SK-N-SH (cell line): ENCODE measurements around the gene ANKFN1. TPM values are rescaled to one million over a fixed set of nuclear protein-coding genes. Genes with fewer than 3 reads are reported as not detected.

ENCODE experiments used
- CTCF ChIA-PET: fragments of 300-600, 350-600 bp; formaldehyde crosslinking; extraction: SDS; loops from one replicate; lab custom pipeline; 2021; lab: Yijun Ruan, JAX
- POLR2A ChIA-PET: fragments of 350-600 bp; sonication (Branson Sonifier 250); formaldehyde crosslinking; extraction: SDS; loops from one replicate; lab custom pipeline; 2020; ENCODE audit warnings: antibody characterized with exemption, inconsistent platforms; lab: Yijun Ruan, JAX
- DNase-seq: peaks from one replicate; pipeline ENCODE4 v3.0.0; 2012
- H2AFZ ChIP-seq: fragments of 200-600 bp; sonication (generic); 2 replicates; pipeline ENCODE4 v1.8.1; 2016; ENCODE audit warnings: antibody characterized with exemption, mild to moderate bottlenecking, low read depth
- H3F3A ChIP-seq: fragments of 200-600 bp; sonication (generic); replicated peaks from 2 replicates; pipeline ENCODE3; 2016; ENCODE audit warnings: antibody characterized with exemption, mild to moderate bottlenecking; ENCODE audit not compliant: insufficient read depth
- H3K27ac ChIP-seq, 2 experiments: fragments of 200-500 bp in 1 of 2; fragments of 200-600 bp in 1 of 2; sonication (Bioruptor generic) in 1 of 2; sonication (generic), shearing (Covaris generic) in 1 of 2; 2 replicates each; pipeline versions ENCODE4 v1.5.1 to v1.6.1; 2014 to 2016; ENCODE audit warnings: low read depth in 2 of 2, inconsistent platforms in 1 of 2, low read length in 1 of 2, mild to moderate bottlenecking in 1 of 2, mixed read lengths in 1 of 2
- H3K27me3 ChIP-seq: fragments of 200-600 bp; sonication (generic), shearing (Covaris generic); 2 replicates; pipeline ENCODE4 v1.6.1; 2016; ENCODE audit warnings: mixed run types; ENCODE audit not compliant: insufficient read depth
- H3K36me3 ChIP-seq, 2 experiments: fragments of 200-500 bp in 1 of 2; fragments of 200-600 bp in 1 of 2; sonication (Bioruptor generic) in 1 of 2; sonication (generic) in 1 of 2; replicated peaks in 1 of 2; 2 replicates each; pipeline versions ENCODE3 to v1.5.1; 2014 to 2016; ENCODE audit warnings: low read length in 1 of 2, mild to moderate bottlenecking in 1 of 2; ENCODE audit not compliant: insufficient read depth in 2 of 2, control insufficient read depth in 1 of 2
- H3K4me1 ChIP-seq, 2 experiments: fragments of 200-500 bp in 1 of 2; fragments of 200-600 bp in 1 of 2; sonication (Bioruptor generic) in 1 of 2; sonication (generic), shearing (Covaris generic) in 1 of 2; 2 replicates each; pipeline versions ENCODE4 v1.5.1 to v1.6.1; 2014 to 2016; ENCODE audit warnings: low read depth in 1 of 2, low read length in 1 of 2, mixed run types in 1 of 2; ENCODE audit not compliant: insufficient read depth in 2 of 2, control insufficient read depth in 1 of 2
- H3K4me2 ChIP-seq: fragments of 200-600 bp; sonication (generic), shearing (Covaris generic); 2 replicates; pipeline ENCODE4 v1.6.1; 2017; ENCODE audit warnings: mixed run types
- H3K4me3 ChIP-seq, 2 experiments: fragments of 200-500 bp in 1 of 2; fragments of 200-600 bp in 1 of 2; sonication (Bioruptor generic) in 1 of 2; sonication (generic), shearing (Covaris generic) in 1 of 2; 2 replicates each; pipeline versions ENCODE4 v1.5.1 to v1.8.1; 2014 to 2016; ENCODE audit warnings: low read depth in 2 of 2, inconsistent platforms in 1 of 2, low read length in 1 of 2, mild to moderate bottlenecking in 1 of 2, mixed read lengths in 1 of 2, moderate library complexity in 1 of 2
- H3K79me2 ChIP-seq: fragments of 200-600 bp; sonication (generic); 2 replicates; pipeline ENCODE4 v1.8.1; 2017; ENCODE audit warnings: mild to moderate bottlenecking; ENCODE audit not compliant: insufficient read depth
- H3K9ac ChIP-seq: fragments of 200-600 bp; sonication (generic); 2 replicates; pipeline ENCODE4 v1.6.1; 2017; ENCODE audit warnings: mixed run types
- H3K9me2 ChIP-seq: fragments of 200-600 bp; sonication (generic); 2 replicates; pipeline ENCODE4 v1.6.1; 2017; ENCODE audit warnings: mixed run types
- H3K9me3 ChIP-seq: fragments of 200-600 bp; sonication (generic); 2 replicates; pipeline ENCODE4 v1.6.1; 2017; ENCODE audit warnings: mixed run types, mild to moderate bottlenecking, moderate library complexity
- H4K20me1 ChIP-seq: fragments of 200-600 bp; sonication (generic); 2 replicates; pipeline ENCODE4 v1.6.1; 2017; ENCODE audit warnings: mild to moderate bottlenecking, mixed run types; ENCODE audit not compliant: insufficient read depth
- CHD2 ChIP-seq: fragments of 150-350 bp; IDR thresholded peaks from 2 replicates; pipeline ENCODE4 v1.6.1; 2018; ENCODE audit warnings: low read length; ENCODE audit not compliant: partially characterized antibody
- EZH2phosphoT487 ChIP-seq: fragments of 200-600 bp; sonication (generic); IDR thresholded peaks from 2 replicates; pipeline ENCODE4 v1.6.1; 2017; ENCODE audit warnings: low read depth, mixed run types, mild to moderate bottlenecking, antibody characterized with exemption, moderate library complexity, borderline replicate concordance
- FOSL2 ChIP-seq: IDR thresholded peaks from 2 replicates; pipeline ENCODE4 v1.4.0; 2012; ENCODE audit warnings: low read depth, mild to moderate bottlenecking, moderate library complexity, borderline replicate concordance
- FOXJ3 ChIP-seq: sonication (generic); formaldehyde crosslinking; IDR thresholded peaks from 2 replicates; pipeline ENCODE4 v1.5.1; 2020; ENCODE audit warnings: mild to moderate bottlenecking, missing genetic modification reagents
- FOXM1 ChIP-seq: IDR thresholded peaks from 2 replicates; pipeline ENCODE4 v1.4.0; 2012; ENCODE audit warnings: low read depth, mild to moderate bottlenecking
- GABPA ChIP-seq: IDR thresholded peaks from 2 replicates; pipeline ENCODE4 v1.4.0; 2012; ENCODE audit warnings: low read depth, mild to moderate bottlenecking
- IRF3 ChIP-seq: fragments of 150-350 bp; IDR thresholded peaks from 2 replicates; pipeline ENCODE4 v1.6.1; 2016; ENCODE audit warnings: mild to moderate bottlenecking, low read depth, low read length
- JUND ChIP-seq: IDR thresholded peaks from 2 replicates; pipeline ENCODE4 v1.4.0; 2012
- MAX ChIP-seq: IDR thresholded peaks from 2 replicates; pipeline ENCODE4 v1.4.0; 2012; ENCODE audit warnings: low read depth
- MEF2A ChIP-seq: IDR thresholded peaks from 2 replicates; pipeline ENCODE4 v1.4.0; 2012; ENCODE audit warnings: low read depth, borderline replicate concordance
- NRF1 ChIP-seq: IDR thresholded peaks from 2 replicates; pipeline ENCODE4 v1.6.1; 2012; ENCODE audit warnings: low read depth, mild to moderate bottlenecking, low read length
- RXRA ChIP-seq: IDR thresholded peaks from 2 replicates; pipeline ENCODE4 v1.4.0; 2012; ENCODE audit warnings: low read depth, mild to moderate bottlenecking, borderline replicate concordance
- TAF1 ChIP-seq: IDR thresholded peaks from 2 replicates; pipeline ENCODE4 v1.6.1; 2012; ENCODE audit warnings: low read depth, mild to moderate bottlenecking, low read length, moderate library complexity, borderline replicate concordance
- USF1 ChIP-seq: IDR thresholded peaks from 2 replicates; pipeline ENCODE4 v1.4.0; 2012; ENCODE audit warnings: low read depth, borderline replicate concordance
- USF2 ChIP-seq: fragments of 150-350 bp; IDR thresholded peaks from 2 replicates; pipeline ENCODE4 v1.6.1; 2017; ENCODE audit warnings: antibody characterized with exemption, low read length, low read depth, borderline replicate concordance
- YY1 ChIP-seq: IDR thresholded peaks from 2 replicates; pipeline ENCODE4 v1.4.0; 2012; ENCODE audit warnings: low read depth, mild to moderate bottlenecking
- ZBTB33 ChIP-seq: IDR thresholded peaks from 2 replicates; pipeline ENCODE4 v1.4.0; 2012; ENCODE audit warnings: low read depth, borderline replicate concordance
- WGBS: methylation state at CpG from one replicate; pipeline ENCODE4 v1.1.6; 2017; ENCODE audit warnings: low lambda C conversion rate; 5-methylcytosine and 5-hydroxymethylcytosine counted together
- polyA plus RNA-seq, 3 experiments: library from polyadenylated mRNA; depleted of rRNA; stranded (reverse); fragments of >200 nt; gene quantifications; 2 replicates each; pipeline ENCODE4 v1.2.3, GENCODE V29; 2012
- TF ChIP-seq, protein P1 (sequence below): fragments of 200-600 bp; sonication (generic); IDR thresholded peaks from 2 replicates; pipeline ENCODE4 v1.6.1; 2017; ENCODE audit warnings: antibody characterized with exemption, mild to moderate bottlenecking, moderate library complexity
- TF ChIP-seq, protein P2 (sequence below): IDR thresholded peaks from 2 replicates; pipeline ENCODE4; 2012

Gene ANKFN1
- polyA plus RNA-seq, 1 of the 3 experiments (the other 2 are of a cell fraction), result 0.07 TPM

GRCh38 chr17:56314984-56315602 is 161.8 kb downstream of the ANKFN1 start:
- no peaks in the 10 kb centered on the region for H3F3A ChIP-seq
- no peaks in the 10 kb centered on the region for H3K9me2 ChIP-seq
- H3K79me2 ChIP-seq, result no peaks in the 10 kb centered on the region
- H3K27ac ChIP-seq, result no peak overlapping the region
- CTCF ChIA-PET, result no interaction called here
- H3K4me1 ChIP-seq, result no peaks in the 10 kb centered on the region
- 19% methylated on average over 4 of the region's 4 CpGs for WGBS
- H3K9me3 ChIP-seq, result no peaks in the 10 kb centered on the region
- TF ChIP-seq CHD2 (no peak), FOXJ3 (no peak), RXRA (no peak), GABPA (no peak), FOSL2 (no peak), MEF2A (no peak), FOXM1 (no peak), IRF3 (no peak), JUND (no peak), ZBTB33 (no peak)
- TF ChIP-seq, protein P1, sequence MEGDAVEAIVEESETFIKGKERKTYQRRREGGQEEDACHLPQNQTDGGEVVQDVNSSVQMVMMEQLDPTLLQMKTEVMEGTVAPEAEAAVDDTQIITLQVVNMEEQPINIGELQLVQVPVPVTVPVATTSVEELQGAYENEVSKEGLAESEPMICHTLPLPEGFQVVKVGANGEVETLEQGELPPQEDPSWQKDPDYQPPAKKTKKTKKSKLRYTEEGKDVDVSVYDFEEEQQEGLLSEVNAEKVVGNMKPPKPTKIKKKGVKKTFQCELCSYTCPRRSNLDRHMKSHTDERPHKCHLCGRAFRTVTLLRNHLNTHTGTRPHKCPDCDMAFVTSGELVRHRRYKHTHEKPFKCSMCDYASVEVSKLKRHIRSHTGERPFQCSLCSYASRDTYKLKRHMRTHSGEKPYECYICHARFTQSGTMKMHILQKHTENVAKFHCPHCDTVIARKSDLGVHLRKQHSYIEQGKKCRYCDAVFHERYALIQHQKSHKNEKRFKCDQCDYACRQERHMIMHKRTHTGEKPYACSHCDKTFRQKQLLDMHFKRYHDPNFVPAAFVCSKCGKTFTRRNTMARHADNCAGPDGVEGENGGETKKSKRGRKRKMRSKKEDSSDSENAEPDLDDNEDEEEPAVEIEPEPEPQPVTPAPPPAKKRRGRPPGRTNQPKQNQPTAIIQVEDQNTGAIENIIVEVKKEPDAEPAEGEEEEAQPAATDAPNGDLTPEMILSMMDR, result no peak
- TF ChIP-seq, all 33 proteins: peak for 0
- Histone ChIP-seq H3K9ac (no peak overlapping the region), H2AFZ (no peak overlapping the region), H3K27me3 (no peaks in the 10 kb centered on the region), H4K20me1 (no peaks in the 10 kb centered on the region), H3K4me3 (no peak overlapping the region), H3K36me3 (no peaks in the 10 kb centered on the region), H3K4me2 (no peak overlapping the region)
- POLR2A ChIA-PET, result no interaction called here
- no peak for DNase-seq

- no peaks in the 10 kb centered on the region for H3K9me2 ChIP-seq
- no peaks in the 10 kb centered on the region for H3F3A ChIP-seq
- no peak overlapping the region for H3K4me2 ChIP-seq
- 7% methylated on average over 1 of the region's 1 CpG for WGBS
- H3K27me3 ChIP-seq, result no peaks in the 10 kb centered on the region; the same call in 1 of the 2 replicates
- POLR2A ChIA-PET, result no interaction called here
- no peaks in the 10 kb centered on the region for H3K36me3 ChIP-seq
- H3K4me1 ChIP-seq, result no peaks in the 10 kb centered on the region
- CTCF ChIA-PET, result interaction anchor here (0.6 kb wide), 1 partner anchor 139 kb away, joined by 3 read pairs; no protein-coding TSS in a partner anchor
- no peak overlapping the region for H3K27ac ChIP-seq
- H3K79me2 ChIP-seq, result no peaks in the 10 kb centered on the region
- no peak overlapping the region for H3K9ac ChIP-seq
- H3K4me3 ChIP-seq, result no peak overlapping the region
- H4K20me1 ChIP-seq, result no peaks in the 10 kb centered on the region
- no peak overlapping the region for H2AFZ ChIP-seq
- H3K9me3 ChIP-seq, result no peaks in the 10 kb centered on the region
- no peak for DNase-seq
- TF ChIP-seq FOXJ3, result no peak
- TF ChIP-seq EZH2phosphoT487, result no peak
- TF ChIP-seq, protein P2, sequence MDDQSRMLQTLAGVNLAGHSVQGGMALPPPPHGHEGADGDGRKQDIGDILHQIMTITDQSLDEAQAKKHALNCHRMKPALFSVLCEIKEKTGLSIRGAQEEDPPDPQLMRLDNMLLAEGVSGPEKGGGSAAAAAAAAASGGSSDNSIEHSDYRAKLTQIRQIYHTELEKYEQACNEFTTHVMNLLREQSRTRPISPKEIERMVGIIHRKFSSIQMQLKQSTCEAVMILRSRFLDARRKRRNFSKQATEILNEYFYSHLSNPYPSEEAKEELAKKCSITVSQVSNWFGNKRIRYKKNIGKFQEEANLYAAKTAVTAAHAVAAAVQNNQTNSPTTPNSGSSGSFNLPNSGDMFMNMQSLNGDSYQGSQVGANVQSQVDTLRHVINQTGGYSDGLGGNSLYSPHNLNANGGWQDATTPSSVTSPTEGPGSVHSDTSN, result no peak
- TF ChIP-seq USF1, result no peak
- no peak for TF ChIP-seq USF2
- no peak for TF ChIP-seq TAF1
- TF ChIP-seq NRF1, result no peak
- no peak for TF ChIP-seq MAX
- TF ChIP-seq YY1, result no peak
- no peak for TF ChIP-seq MEF2A
- no peak for TF ChIP-seq CHD2
Observed at GRCh38 chr17:56316604-56317003, 163.3 kb downstream of the ANKFN1 start.
